Endothelial cell of umbilical vein (primary cell): ENCODE measurements around the gene TBL2.

ENCODE experiments used
- FOS ChIP-seq: IDR thresholded peaks from 2 replicates; pipeline ENCODE4 v1.6.1; 2011; ENCODE audit warnings: mild to moderate bottlenecking, low read length, moderate library complexity, borderline replicate concordance; ENCODE audit not compliant: insufficient read depth
- POLR2A ChIP-seq: IDR thresholded peaks from 2 replicates; pipeline ENCODE4 v1.6.1; 2012; ENCODE audit warnings: low read depth, mild to moderate bottlenecking, control low read depth, low read length
- TF ChIP-seq, protein P1 (sequence below), 2 donors: IDR thresholded peaks; 1 replicate in 1 of 2; 2 replicates in 1 of 2; pipeline ENCODE4 v1.5.1; 2011; ENCODE audit warnings: low read length in 2 of 2, mild to moderate bottlenecking in 2 of 2, moderate library complexity in 2 of 2, control low read depth in 1 of 2, inconsistent platforms in 1 of 2, low read depth in 1 of 2; ENCODE audit not compliant: insufficient read depth in 1 of 2; ENCODE audit errors: extremely low read depth in 1 of 2

GRCh38 chr7:73596191-73597065 is 18.0 kb upstream of the TBL2 start:
- TF ChIP-seq POLR2A (no peak), FOS (no peak)
- TF ChIP-seq, protein P1, sequence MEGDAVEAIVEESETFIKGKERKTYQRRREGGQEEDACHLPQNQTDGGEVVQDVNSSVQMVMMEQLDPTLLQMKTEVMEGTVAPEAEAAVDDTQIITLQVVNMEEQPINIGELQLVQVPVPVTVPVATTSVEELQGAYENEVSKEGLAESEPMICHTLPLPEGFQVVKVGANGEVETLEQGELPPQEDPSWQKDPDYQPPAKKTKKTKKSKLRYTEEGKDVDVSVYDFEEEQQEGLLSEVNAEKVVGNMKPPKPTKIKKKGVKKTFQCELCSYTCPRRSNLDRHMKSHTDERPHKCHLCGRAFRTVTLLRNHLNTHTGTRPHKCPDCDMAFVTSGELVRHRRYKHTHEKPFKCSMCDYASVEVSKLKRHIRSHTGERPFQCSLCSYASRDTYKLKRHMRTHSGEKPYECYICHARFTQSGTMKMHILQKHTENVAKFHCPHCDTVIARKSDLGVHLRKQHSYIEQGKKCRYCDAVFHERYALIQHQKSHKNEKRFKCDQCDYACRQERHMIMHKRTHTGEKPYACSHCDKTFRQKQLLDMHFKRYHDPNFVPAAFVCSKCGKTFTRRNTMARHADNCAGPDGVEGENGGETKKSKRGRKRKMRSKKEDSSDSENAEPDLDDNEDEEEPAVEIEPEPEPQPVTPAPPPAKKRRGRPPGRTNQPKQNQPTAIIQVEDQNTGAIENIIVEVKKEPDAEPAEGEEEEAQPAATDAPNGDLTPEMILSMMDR (IDR thresholded peaks at IDR 0.05; ENCODE audit: extremely low read depth in 1 of 2, insufficient read depth in 1 of 2, low read depth in 1 of 2, low read length in 2 of 2), result no peak
